Upper lobe of left lung (tissue), 4 donors: ENCODE measurements around the gene PLXNA1.

Source experiments
- POLR2A ChIP-seq, 4 donors: fragments of 450-650 bp; IDR thresholded peaks; one replicate each; pipeline ENCODE4 v1.5.1; 2016 to 2017; ENCODE audit warnings: antibody characterized with exemption in 4 of 4, mild to moderate bottlenecking in 2 of 4
- TF ChIP-seq, protein P1 (sequence below), 6 experiments: fragments of 450-650 bp in 4 of 6; fragments of 200-600 bp in 2 of 6; sonication (generic) in 2 of 6; IDR thresholded peaks; one replicate each; pipeline ENCODE4 v1.5.1; 2016 to 2019; ENCODE audit warnings: antibody characterized with exemption in 6 of 6

DNA sequence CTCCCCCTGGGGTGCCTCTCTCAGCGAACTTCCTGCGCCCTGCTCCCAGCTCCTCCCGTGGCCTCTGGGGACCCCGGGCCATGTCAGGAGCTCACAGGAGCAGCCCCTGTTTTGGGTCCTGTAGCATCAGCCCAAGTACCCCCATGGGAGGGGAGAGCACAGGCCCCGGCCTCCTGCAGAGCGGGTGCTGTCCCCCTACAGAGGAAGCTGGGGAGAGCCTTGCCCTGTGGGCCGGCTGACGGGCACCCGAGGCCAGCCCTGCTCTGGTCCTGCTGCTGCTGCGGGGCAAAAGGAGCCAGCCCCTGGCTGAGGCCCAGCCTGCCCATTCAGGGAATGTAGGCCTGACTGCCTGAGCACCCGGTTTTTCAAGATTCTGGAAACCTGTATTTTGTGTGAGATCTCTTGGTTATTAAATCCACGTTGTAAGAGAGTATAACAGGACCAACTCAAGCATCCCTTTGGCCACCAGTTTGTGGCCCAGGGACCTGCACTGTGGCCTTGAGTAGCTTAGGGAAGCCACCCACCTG lies 12.4 kb downstream of the PLXNA1 start:
- no peak for TF ChIP-seq POLR2A (IDR thresholded peaks at IDR 0.05)
- TF ChIP-seq, protein P1, sequence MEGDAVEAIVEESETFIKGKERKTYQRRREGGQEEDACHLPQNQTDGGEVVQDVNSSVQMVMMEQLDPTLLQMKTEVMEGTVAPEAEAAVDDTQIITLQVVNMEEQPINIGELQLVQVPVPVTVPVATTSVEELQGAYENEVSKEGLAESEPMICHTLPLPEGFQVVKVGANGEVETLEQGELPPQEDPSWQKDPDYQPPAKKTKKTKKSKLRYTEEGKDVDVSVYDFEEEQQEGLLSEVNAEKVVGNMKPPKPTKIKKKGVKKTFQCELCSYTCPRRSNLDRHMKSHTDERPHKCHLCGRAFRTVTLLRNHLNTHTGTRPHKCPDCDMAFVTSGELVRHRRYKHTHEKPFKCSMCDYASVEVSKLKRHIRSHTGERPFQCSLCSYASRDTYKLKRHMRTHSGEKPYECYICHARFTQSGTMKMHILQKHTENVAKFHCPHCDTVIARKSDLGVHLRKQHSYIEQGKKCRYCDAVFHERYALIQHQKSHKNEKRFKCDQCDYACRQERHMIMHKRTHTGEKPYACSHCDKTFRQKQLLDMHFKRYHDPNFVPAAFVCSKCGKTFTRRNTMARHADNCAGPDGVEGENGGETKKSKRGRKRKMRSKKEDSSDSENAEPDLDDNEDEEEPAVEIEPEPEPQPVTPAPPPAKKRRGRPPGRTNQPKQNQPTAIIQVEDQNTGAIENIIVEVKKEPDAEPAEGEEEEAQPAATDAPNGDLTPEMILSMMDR (IDR thresholded peaks at IDR 0.05): no peak
